Activated T-cell treated with anti-CD3 and anti-CD28 coated beads for 24 hours (primary cell): ENCODE data around the gene EPB41L2.
"Not testable (repeated sequence)": the region's sequence is repeated elsewhere in the genome, so short reads cannot be mapped to it uniquely, and the experiment has no call there.

Experiments used
- DNase-seq: peaks from one replicate; pipeline ENCODE4 v3.0.0-alpha.2; 2020; ENCODE audit warnings: low read depth

The EPB41L2 gene

DNA sequence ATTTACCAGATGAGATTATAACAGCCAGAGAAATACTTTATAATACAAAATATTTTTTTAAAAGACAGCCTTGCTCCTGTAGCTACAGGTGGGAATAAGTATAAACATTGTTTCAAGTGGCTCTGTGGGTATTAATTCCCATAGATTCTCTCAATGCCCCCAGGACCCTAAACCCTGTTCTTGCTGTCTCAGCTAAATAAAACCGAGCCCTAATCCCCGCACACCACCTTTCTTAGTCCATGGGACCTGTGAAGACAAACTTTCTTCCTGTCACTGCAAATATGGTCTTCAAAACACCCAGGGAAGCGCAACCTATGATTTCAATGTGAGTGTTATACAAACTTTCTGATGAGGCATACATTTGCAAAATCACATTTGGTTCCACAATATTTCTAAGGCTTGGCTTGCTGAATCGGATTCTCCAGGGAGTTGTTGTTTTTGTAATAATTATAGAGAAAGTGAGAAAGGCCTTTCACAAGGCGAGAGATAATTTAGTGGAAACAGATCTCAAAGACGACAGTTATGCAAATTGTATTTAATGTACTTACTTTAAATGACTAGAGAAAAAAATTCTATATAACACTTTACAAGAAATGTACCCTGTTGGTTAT lies 224.7 kb downstream of the EPB41L2 start:
- no peak for DNase-seq

GRCh38 chr6:130837067-130837466 lies 226.0 kb downstream of the EPB41L2 start:
- DNase-seq = no peak

GRCh38 chr6:130836055-130836640 lies 226.9 kb downstream of the EPB41L2 start:
- no peak for DNase-seq

GRCh38 chr6:130834482-130835251 lies 228.4 kb downstream of the EPB41L2 start:
- DNase-seq = no peak

DNA sequence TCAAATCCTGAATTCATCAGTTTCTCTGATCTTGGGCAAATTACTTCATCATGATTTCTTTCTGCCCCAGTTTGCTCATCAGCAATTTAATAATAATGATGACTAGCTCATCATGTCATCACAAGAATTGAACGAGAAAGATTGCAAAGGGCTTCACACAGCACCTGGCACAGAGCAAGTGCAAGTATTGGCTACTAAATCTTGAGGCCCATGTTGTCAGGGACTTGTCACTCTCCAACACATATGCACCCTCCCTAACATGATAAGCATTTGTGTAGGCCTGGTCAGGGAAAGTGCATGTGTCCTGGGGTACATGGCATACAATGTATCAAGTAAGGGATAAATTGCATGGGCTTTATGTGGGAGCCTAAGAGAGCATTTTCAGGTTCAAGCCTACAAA lies 229.5 kb downstream of the EPB41L2 start:
- no peak for DNase-seq

DNA sequence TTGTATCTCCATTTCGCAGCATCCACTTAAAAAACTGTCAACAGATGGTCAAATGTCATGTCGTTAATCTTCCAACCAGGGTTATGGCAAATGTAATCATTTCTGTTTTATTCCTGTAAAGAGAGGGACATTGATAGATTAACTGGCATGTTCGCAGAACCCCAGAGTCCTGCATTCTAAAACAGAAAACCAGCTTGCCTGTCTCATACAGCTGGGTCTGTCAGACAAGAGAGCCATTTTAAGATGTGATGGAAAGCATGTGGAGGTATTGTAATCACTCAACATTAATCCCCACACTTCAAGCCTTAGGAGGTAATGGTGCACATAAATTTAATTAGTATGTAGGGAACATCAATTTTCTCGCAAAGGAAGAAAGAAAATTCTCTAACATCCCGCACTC lies 231.4 kb downstream of the EPB41L2 start:
- no peak for DNase-seq

- no peak for DNase-seq
These were observed 233.6 kb downstream of the EPB41L2 start for GRCh38 chr6:130829333-130829910.

DNA sequence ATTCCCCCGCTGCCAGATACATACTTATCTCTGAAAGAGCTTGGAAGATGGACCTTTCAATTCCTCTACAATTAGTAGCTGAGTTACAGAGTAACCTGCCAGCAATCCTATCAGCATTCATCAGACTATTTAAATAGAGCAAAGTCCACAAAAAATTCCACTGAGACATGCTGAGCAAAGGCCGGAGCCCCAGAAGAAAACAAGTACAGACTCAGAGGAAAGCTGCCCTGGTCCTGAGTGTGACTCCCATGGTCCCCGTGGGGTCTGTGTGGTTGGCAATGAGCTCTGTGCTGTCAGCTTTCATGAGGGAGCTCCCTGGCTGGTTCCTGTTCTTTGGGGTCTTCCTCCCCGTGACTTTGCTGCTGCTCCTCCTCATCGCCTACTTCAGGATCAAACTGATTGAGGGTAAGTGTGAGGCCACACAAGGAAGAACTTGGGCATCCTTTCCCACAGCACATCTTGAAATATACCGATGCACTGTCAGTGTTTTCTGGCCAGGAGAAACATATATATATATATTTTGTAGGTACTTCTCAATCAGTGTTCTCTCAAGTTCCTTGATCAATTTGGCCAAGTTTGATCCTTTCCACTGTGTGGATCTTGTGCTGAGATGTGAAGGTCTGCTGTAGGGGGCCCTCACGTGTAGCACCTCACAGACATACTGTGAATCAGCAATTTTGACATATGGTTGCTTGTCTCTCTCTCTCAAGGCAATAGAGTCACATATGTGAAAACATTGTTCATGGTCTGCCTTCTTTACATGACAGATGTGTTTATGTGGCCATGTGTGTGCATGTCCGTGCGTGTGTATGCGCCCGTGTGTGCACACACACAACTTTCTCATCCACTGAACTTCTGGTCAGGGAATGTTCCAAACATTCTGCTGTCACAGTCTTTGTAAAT lies 235.5 kb downstream of the EPB41L2 start, which contains the start of gene SMLR1:
TSS of gene SMLR1 (plus strand) at position 160 of the 903 bp plus-strand sequence. CDS start at position 168, 8 bp downstream.
- no peak for DNase-seq

DNA sequence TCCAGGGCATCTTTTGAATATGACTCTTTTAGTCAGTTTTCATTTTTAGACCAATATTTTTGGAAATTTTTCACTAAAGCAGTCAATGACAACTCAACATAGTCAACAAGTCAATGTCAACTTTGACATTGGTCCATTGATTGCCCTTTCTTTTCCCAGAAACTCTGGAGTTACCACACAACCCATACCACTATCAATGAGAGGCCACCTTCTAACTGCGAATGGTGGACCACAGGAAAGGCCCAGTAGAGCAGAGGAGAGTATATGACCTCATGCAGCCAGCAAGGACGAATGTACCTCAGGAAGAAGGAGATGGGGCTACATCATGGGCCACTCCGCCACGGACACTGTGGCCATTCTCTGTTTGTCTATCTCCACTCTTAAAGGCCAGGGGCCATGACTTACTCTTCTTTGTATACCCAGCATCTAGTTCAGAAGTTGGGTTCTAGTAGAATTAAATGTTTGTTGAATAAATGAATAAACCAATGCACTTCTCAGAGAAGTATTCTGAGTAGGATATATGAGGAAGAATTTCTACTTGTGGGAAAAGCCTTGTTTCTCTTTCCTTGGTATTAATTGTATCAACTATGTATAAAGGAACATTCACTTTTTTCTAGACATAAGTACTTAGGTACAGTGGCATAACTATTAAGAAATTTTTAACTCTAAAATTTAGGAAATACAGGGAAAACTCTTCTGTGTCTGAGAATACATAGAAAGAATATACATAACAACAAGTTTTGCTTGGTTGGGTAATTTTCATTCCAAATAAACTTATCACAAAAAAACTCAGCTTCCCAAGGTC lies 236.4 kb downstream of the EPB41L2 start:
- no peak for DNase-seq

- DNase-seq = no peak
These were observed 237.1 kb downstream of the EPB41L2 start for GRCh38 chr6:130825772-130826441.

GRCh38 chr6:130824978-130825694 lies 237.9 kb downstream of the EPB41L2 start:
- DNase-seq = no peak

DNA sequence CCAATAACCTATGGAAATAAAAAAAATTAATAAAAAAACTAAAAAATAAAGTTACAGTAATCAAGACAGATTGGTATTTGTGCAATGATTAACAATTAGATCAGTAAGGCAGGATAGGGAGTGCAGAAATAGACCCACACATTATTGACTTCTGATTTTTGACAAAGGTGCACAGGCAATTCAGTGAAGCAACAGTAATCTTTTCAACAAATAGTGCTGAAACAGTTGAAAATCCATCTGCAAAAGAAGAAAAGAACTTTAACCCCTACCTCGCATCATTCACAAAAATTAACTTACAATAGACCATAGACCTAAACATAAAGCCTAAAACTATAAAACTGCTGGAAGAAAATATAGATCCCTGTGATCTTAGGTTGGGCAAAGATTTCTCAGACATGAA lies 240.3 kb downstream of the EPB41L2 start:
- no peak for DNase-seq

DNA sequence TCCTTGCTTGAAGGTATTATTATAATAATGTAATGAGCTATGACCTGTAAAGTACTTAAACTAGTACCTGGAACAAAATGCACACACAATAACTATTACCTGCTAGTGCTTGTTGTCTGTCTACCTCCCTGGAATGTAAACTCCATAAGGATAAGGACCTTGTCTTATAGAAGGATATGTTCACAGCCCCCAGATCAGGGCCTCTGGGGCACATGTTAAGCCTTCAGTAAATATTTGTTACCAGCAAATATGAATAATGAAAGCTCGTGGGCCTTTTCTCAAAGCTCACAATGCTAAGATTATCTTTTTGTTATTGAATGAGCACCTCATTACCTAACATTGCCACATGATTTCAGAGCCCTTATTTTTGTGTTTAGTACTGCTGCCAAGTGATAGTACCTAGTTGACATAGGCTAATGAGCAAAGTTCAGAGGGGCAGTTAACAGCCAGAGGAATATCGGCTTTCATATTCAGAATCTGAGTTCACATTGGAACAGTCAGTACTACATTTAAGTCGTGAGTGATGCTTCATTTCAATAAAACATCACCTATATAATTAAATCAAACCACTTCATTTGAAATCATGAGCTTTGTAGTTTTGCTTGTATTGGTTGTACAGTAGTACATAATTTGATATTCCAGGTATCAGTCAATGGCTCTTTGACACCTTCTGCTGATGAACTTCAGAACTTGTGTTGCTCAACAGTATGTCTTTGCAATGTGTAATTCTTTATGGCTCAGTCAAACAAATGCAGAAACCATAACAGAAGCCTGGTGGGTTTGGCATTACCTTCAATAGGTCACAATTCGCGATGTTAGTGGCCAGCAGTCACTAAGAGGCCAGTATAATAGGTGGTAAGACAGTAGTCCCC lies 247.6 kb downstream of the EPB41L2 start:
- DNase-seq = no peak

DNA sequence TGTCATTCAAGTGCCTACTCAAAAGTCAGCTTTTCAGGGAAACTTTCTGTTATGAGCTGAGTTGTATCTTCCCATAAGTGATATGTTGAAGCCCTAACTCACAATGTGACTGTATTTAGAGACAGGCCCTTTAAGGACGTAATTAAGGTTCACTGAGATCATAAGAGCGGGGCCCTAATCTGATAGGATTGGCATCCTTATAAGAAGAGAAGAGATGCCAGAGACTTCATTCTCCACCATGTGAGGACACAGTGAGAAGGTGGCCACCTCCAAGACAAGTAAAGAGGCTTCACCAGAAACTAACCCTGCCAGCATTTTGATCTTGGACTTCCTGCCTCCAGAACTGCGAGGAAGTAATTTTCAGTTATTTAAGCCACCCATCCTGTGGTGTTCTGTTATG lies 248.5 kb downstream of the EPB41L2 start:
- no peak for DNase-seq

GRCh38 chr6:130811932-130812331 lies 251.1 kb downstream of the EPB41L2 start:
- no peak for DNase-seq

- no peak for DNase-seq
These were observed 252.6 kb downstream of the EPB41L2 start for GRCh38 chr6:130810307-130811030.

GRCh38 chr6:130801368-130801767 lies 261.7 kb downstream of the EPB41L2 start:
- DNase-seq = not testable (repeated sequence)

- DNase-seq = no peak
These were observed 266.0 kb downstream of the EPB41L2 start for GRCh38 chr6:130797061-130797460.
